Measurements from ENCODE around the gene CTSL. TPM values are rescaled to one million over a fixed set of nuclear protein-coding genes. Genes with fewer than 3 reads are reported as not detected.
"Not testable (repeated sequence)": the region's sequence is repeated elsewhere in the genome, so short reads cannot be mapped to it uniquely, and the experiment has no call there.

Gene CTSL
- total and polyA plus RNA-seq, 7 experiments from 2014 or later: 3.7 to 67.9 (median 14.9) TPM

GRCh38 chr9:87753313-87753712 lies 27.4 kb downstream of the CTSL start:
- Histone ChIP-seq H3K27ac (ENCODE audit: low read depth, low read length) (no peak overlapping the region), H3K4me3 (ENCODE audit: low read length) (no peak overlapping the region), H3K9me3 (ENCODE audit: control insufficient read depth in 2 of 3, low read length in 3 of 3) (peaks cover 0 to 3% (median 0%) of the 10 kb centered on the region in 3 experiments), H3K36me3 (ENCODE audit: control insufficient read depth in 2 of 3, insufficient read depth in 3 of 3, low read length in 3 of 3) (no peaks in the 10 kb centered on the region), H3K27me3 (ENCODE audit: control insufficient read depth in 2 of 2, insufficient read depth in 2 of 2, low read length in 2 of 2) (no peaks in the 10 kb centered on the region), H3K4me1 (ENCODE audit: control insufficient read depth in 2 of 2, insufficient read depth in 2 of 2, low read length in 2 of 2) (no peaks in the 10 kb centered on the region)
- peaks cover 0 to 16% (median 8%) of the 10 kb centered on the region in 11 donors for H3K9me3 Mint-ChIP-seq
- ATAC-seq (no peak), DNase-seq (no peak)
- peaks cover 0 to 4% (median 0%) of the 10 kb centered on the region in 7 donors for H3K4me1 Mint-ChIP-seq
- CTCF ChIA-PET: no interaction called here
- no peak overlapping the region for H3K27ac Mint-ChIP-seq
- intact Hi-C loops (cut with micrococcal nuclease): no loop called here
- peaks cover 0 to 13% (median 6%) of the 10 kb centered on the region in 5 donors for H3K27me3 Mint-ChIP-seq
- POLR2A ChIA-PET: interaction anchor here (0.6 kb wide), 1 partner anchor 44 kb away, joined by 8 read pairs; no protein-coding TSS in a partner anchor
- no peak overlapping the region for H3K4me3 Mint-ChIP-seq
- H3K36me3 Mint-ChIP-seq: peaks cover 0 to 6% (median 0%) of the 10 kb centered on the region in 5 donors

GRCh38 chr9:87758330-87758729 lies 32.4 kb downstream of the CTSL start:
- H3K4me1 Mint-ChIP-seq; H3K4me3 Mint-ChIP-seq; H3K27me3 ChIP-seq (ENCODE audit: control insufficient read depth in 2 of 2, insufficient read depth in 2 of 2, low read length in 2 of 2); H3K36me3 Mint-ChIP-seq; CTCF ChIA-PET; H3K27me3 Mint-ChIP-seq; H3K4me1 ChIP-seq (ENCODE audit: control insufficient read depth in 2 of 2, insufficient read depth in 2 of 2, low read length in 2 of 2); ATAC-seq; DNase-seq; H3K9me3 ChIP-seq (ENCODE audit: control insufficient read depth in 2 of 3, low read length in 3 of 3); intact Hi-C loops (cut with micrococcal nuclease); H3K36me3 ChIP-seq (ENCODE audit: control insufficient read depth in 2 of 3, insufficient read depth in 3 of 3, low read length in 3 of 3); H3K4me3 ChIP-seq (ENCODE audit: low read length); H3K27ac Mint-ChIP-seq; H3K27ac ChIP-seq (ENCODE audit: low read depth, low read length); POLR2A ChIA-PET: not testable (repeated sequence)
- H3K9me3 Mint-ChIP-seq: peaks cover under 1 to 21% (median 12%) of the 10 kb centered on the region in 11 donors

GRCh38 chr9:87759980-87760379 lies 34.1 kb downstream of the CTSL start:
- H3K4me1 ChIP-seq (ENCODE audit: control insufficient read depth in 2 of 2, insufficient read depth in 2 of 2, low read length in 2 of 2); intact Hi-C loops (cut with micrococcal nuclease); H3K9me3 ChIP-seq (ENCODE audit: control insufficient read depth in 2 of 3, low read length in 3 of 3); DNase-seq; CTCF ChIA-PET; H3K36me3 Mint-ChIP-seq; H3K4me3 Mint-ChIP-seq; POLR2A ChIA-PET; H3K36me3 ChIP-seq (ENCODE audit: control insufficient read depth in 2 of 3, insufficient read depth in 3 of 3, low read length in 3 of 3); H3K27me3 Mint-ChIP-seq; H3K27me3 ChIP-seq (ENCODE audit: control insufficient read depth in 2 of 2, insufficient read depth in 2 of 2, low read length in 2 of 2); ATAC-seq; H3K4me3 ChIP-seq (ENCODE audit: low read length); H3K4me1 Mint-ChIP-seq; H3K27ac ChIP-seq (ENCODE audit: low read depth, low read length): not testable (repeated sequence)
- H3K27ac Mint-ChIP-seq: peak overlapping the region in 1 of 9 donors; percentile 36
- peaks cover 0 to 15% (median 6%) of the 10 kb centered on the region in 11 donors for H3K9me3 Mint-ChIP-seq

DNA sequence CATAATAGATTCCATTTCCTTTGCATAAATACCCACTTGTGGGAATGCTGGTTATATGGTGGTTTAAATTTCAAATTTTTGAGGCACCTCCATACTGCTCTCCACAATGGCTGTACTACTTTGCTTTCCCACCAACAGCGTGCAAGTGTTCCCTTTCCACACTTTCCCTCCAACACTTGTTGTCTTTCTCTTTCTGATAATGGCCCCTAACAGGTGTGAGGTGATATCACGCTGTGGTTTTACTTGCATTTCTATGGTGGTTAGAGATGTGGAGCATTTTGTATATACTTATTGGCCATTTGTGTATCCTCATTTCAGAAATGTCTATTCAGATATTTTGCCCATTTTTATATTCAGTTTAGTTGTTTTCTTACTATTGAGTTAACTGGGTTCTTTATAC lies 34.6 kb downstream of the CTSL start:
- no peak overlapping the region for H3K4me3 ChIP-seq (ENCODE audit: low read length)
- H3K27ac Mint-ChIP-seq: peak overlapping the region in 1 of 9 donors; percentile 36
- H3K27me3 Mint-ChIP-seq: peaks cover 0 to 4% (median 0%) of the 10 kb centered on the region in 5 donors
- H3K36me3 ChIP-seq (ENCODE audit: control insufficient read depth in 2 of 3, insufficient read depth in 3 of 3, low read length in 3 of 3): no peaks in the 10 kb centered on the region
- intact Hi-C loops (cut with micrococcal nuclease): no loop called here
- H3K9me3 ChIP-seq (ENCODE audit: control insufficient read depth in 2 of 3, low read length in 3 of 3): no peaks in the 10 kb centered on the region
- no peak overlapping the region for H3K27ac ChIP-seq (ENCODE audit: low read depth, low read length)
- H3K4me1 Mint-ChIP-seq: no peaks in the 10 kb centered on the region
- H3K27me3 ChIP-seq (ENCODE audit: control insufficient read depth in 2 of 2, insufficient read depth in 2 of 2, low read length in 2 of 2): no peaks in the 10 kb centered on the region
- ChIA-PET CTCF (no interaction called here), POLR2A (no interaction called here)
- H3K9me3 Mint-ChIP-seq: peaks cover 0 to 14% (median 6%) of the 10 kb centered on the region in 11 donors
- ATAC-seq (no peak), DNase-seq (no peak)
- no peaks in the 10 kb centered on the region for H3K4me1 ChIP-seq (ENCODE audit: control insufficient read depth in 2 of 2, insufficient read depth in 2 of 2, low read length in 2 of 2)
- H3K36me3 Mint-ChIP-seq: peaks cover 0 to 4% (median 0%) of the 10 kb centered on the region in 5 donors
- no peak overlapping the region for H3K4me3 Mint-ChIP-seq

DNA sequence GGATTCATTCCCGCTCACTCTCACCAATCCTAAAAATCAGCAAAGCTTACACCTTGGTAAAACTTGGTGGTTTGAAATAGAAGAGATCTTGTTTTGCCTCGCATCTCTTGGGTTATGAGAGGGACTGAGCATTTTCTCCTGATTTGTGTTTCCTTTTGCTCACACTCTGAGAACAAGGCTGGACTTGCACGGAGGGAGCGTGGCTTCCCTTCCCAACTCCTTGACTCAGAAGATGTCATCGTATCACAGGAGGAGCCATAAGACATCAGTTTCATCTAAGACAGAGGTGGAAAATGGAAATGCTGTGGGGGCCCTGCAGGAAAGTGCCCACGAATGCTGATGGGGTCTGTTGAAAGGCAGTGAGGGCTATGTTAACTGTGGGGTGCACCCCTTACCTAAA lies 37.4 kb downstream of the CTSL start:
- POLR2A ChIA-PET: interaction anchor here (0.6 kb wide), 1 partner anchor 79 kb away, joined by 3 read pairs; no protein-coding TSS in a partner anchor
- Mint-ChIP-seq H3K27ac (no peak overlapping the region), H3K36me3 (peaks cover 0 to 4% (median 0%) of the 10 kb centered on the region in 5 donors), H3K27me3 (peaks cover 0 to 4% (median 0%) of the 10 kb centered on the region in 5 donors), H3K9me3 (peaks cover 0 to 14% (median 6%) of the 10 kb centered on the region in 11 donors), H3K4me3 (no peak overlapping the region), H3K4me1 (peaks cover 0 to 3% (median 0%) of the 10 kb centered on the region in 7 donors)
- Histone ChIP-seq H3K9me3 (ENCODE audit: control insufficient read depth in 2 of 3, low read length in 3 of 3) (no peaks in the 10 kb centered on the region), H3K36me3 (ENCODE audit: control insufficient read depth in 2 of 3, insufficient read depth in 3 of 3, low read length in 3 of 3) (no peaks in the 10 kb centered on the region), H3K4me3 (ENCODE audit: low read length) (no peak overlapping the region), H3K4me1 (ENCODE audit: control insufficient read depth in 2 of 2, insufficient read depth in 2 of 2, low read length in 2 of 2) (no peaks in the 10 kb centered on the region), H3K27ac (ENCODE audit: low read depth, low read length) (no peak overlapping the region), H3K27me3 (ENCODE audit: control insufficient read depth in 2 of 2, insufficient read depth in 2 of 2, low read length in 2 of 2) (no peaks in the 10 kb centered on the region)
- ATAC-seq (no peak), DNase-seq (no peak)
- intact Hi-C loops (cut with micrococcal nuclease): no loop called here
- CTCF ChIA-PET: no interaction called here

- ChIA-PET POLR2A (no interaction called here), CTCF (no interaction called here)
- Mint-ChIP-seq H3K27me3 (peaks cover 0 to 11% (median 4%) of the 10 kb centered on the region in 5 donors), H3K27ac (no peak overlapping the region), H3K36me3 (no peaks in the 10 kb centered on the region), H3K4me1 (peaks cover 0 to 3% (median 0%) of the 10 kb centered on the region in 7 donors), H3K9me3 (peaks cover 0 to 8% (median under 1%) of the 10 kb centered on the region in 11 donors), H3K4me3 (no peak overlapping the region)
- intact Hi-C loops (cut with micrococcal nuclease): no loop called here
- Histone ChIP-seq H3K36me3 (ENCODE audit: control insufficient read depth in 2 of 3, insufficient read depth in 3 of 3, low read length in 3 of 3) (no peaks in the 10 kb centered on the region), H3K9me3 (ENCODE audit: control insufficient read depth in 2 of 3, low read length in 3 of 3) (no peaks in the 10 kb centered on the region), H3K27me3 (ENCODE audit: control insufficient read depth in 2 of 2, insufficient read depth in 2 of 2, low read length in 2 of 2) (no peaks in the 10 kb centered on the region), H3K4me1 (ENCODE audit: control insufficient read depth in 2 of 2, insufficient read depth in 2 of 2, low read length in 2 of 2) (no peaks in the 10 kb centered on the region), H3K27ac (ENCODE audit: low read depth, low read length) (no peak overlapping the region), H3K4me3 (ENCODE audit: low read length) (no peak overlapping the region)
- DNase-seq: no peak
- no peak for ATAC-seq
These were observed 39.6 kb downstream of the CTSL start for GRCh38 chr9:87765521-87765920.

GRCh38 chr9:87766697-87767096 lies 40.8 kb downstream of the CTSL start:
- Mint-ChIP-seq H3K36me3 (no peaks in the 10 kb centered on the region), H3K27ac (no peak overlapping the region), H3K9me3 (no peaks in the 10 kb centered on the region), H3K4me3 (no peak overlapping the region), H3K4me1 (peaks cover 0 to 3% (median 0%) of the 10 kb centered on the region in 7 donors), H3K27me3 (peaks cover 0 to 21% (median 5%) of the 10 kb centered on the region in 5 donors)
- Histone ChIP-seq H3K36me3 (ENCODE audit: control insufficient read depth in 2 of 3, insufficient read depth in 3 of 3, low read length in 3 of 3) (no peaks in the 10 kb centered on the region), H3K4me3 (ENCODE audit: low read length) (no peak overlapping the region), H3K27ac (ENCODE audit: low read depth, low read length) (no peak overlapping the region), H3K9me3 (ENCODE audit: control insufficient read depth in 2 of 3, low read length in 3 of 3) (no peaks in the 10 kb centered on the region), H3K4me1 (ENCODE audit: control insufficient read depth in 2 of 2, insufficient read depth in 2 of 2, low read length in 2 of 2) (no peaks in the 10 kb centered on the region), H3K27me3 (ENCODE audit: control insufficient read depth in 2 of 2, insufficient read depth in 2 of 2, low read length in 2 of 2) (no peaks in the 10 kb centered on the region)
- CTCF ChIA-PET: no interaction called here
- intact Hi-C loops (cut with micrococcal nuclease): no loop called here
- no peak for ATAC-seq
- no peak for DNase-seq
- POLR2A ChIA-PET: no interaction called here
